Cardiac fibroblast (primary cell): Measurements from ENCODE around the gene DFFB.

Experiments used
- DNase-seq, 2 donors: peaks; one replicate each; pipeline versions ENCODE4 v3.0.0 to v3.0.0-alpha.2; 2010; ENCODE audit warnings: low read depth in 2 of 2
- H3K4me3 ChIP-seq, 2 donors: replicated peaks in 1 of 2; 1 replicate in 1 of 2; 2 replicates in 1 of 2; pipeline ENCODE4 v1.5.1; 2011; ENCODE audit warnings: low read depth in 2 of 2, low read length in 2 of 2, mild to moderate bottlenecking in 2 of 2, moderate library complexity in 1 of 2
- TF ChIP-seq, protein P1 (sequence below): IDR thresholded peaks from one replicate; pipeline ENCODE4 v1.5.1; 2011; ENCODE audit warnings: low read depth, mild to moderate bottlenecking, low read length, inconsistent platforms

DFFB gene

GRCh38 chr1:3842912-3843311 lies 14.4 kb upstream of the DFFB start:
- H3K4me3 ChIP-seq, result no peak overlapping the region
- no peak for DNase-seq
- TF ChIP-seq, protein P1, sequence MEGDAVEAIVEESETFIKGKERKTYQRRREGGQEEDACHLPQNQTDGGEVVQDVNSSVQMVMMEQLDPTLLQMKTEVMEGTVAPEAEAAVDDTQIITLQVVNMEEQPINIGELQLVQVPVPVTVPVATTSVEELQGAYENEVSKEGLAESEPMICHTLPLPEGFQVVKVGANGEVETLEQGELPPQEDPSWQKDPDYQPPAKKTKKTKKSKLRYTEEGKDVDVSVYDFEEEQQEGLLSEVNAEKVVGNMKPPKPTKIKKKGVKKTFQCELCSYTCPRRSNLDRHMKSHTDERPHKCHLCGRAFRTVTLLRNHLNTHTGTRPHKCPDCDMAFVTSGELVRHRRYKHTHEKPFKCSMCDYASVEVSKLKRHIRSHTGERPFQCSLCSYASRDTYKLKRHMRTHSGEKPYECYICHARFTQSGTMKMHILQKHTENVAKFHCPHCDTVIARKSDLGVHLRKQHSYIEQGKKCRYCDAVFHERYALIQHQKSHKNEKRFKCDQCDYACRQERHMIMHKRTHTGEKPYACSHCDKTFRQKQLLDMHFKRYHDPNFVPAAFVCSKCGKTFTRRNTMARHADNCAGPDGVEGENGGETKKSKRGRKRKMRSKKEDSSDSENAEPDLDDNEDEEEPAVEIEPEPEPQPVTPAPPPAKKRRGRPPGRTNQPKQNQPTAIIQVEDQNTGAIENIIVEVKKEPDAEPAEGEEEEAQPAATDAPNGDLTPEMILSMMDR, result no peak

DNA sequence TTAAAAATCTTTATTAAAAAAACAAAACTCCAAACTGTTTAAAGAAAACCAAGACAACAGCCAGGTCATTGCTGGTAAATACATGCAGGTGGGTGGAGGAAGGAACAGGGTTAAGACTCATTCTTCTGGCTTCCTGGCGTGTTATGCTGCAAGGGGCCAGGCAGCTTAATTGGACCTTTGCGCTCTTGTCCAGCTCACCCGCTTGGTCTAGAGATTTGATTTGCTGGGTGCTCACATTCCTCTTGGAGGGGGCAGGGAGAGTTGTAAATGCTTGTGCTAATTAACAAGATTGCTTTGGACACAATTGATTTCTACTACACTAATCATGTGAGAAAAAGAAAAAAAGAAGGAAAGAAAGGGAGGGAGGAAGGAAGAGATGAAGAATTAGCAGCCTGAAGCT lies 10.7 kb upstream of the DFFB start:
- no peak overlapping the region for H3K4me3 ChIP-seq
- TF ChIP-seq, protein P1, result no peak
- DNase-seq, result no peak

DNA sequence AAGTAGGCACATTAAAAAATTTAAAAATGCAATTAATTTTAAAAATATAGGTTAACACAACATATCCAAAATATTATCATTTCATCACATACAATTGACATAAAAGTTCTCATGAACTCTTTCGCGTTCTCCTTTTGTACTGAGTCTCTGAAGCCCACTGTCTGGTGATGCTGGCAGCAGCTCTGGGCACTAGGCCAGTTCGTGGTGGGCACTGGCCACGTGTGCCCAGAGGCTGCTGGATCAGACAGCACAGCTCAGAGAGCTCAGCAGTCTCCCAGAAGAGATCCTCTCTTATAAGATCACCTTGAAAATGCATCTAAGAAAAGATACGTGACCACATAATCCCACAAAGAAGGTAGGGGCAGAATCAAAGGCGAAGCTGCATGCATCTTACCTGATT lies 10.2 kb upstream of the DFFB start:
- TF ChIP-seq, protein P1, result no peak
- H3K4me3 ChIP-seq, result no peak overlapping the region
- DNase-seq, result no peak

GRCh38 chr1:3850857-3851256 lies 6.4 kb upstream of the DFFB start:
- DNase-seq, result no peak
- TF ChIP-seq, protein P1, result no peak
- H3K4me3 ChIP-seq, result no peak overlapping the region

DNA sequence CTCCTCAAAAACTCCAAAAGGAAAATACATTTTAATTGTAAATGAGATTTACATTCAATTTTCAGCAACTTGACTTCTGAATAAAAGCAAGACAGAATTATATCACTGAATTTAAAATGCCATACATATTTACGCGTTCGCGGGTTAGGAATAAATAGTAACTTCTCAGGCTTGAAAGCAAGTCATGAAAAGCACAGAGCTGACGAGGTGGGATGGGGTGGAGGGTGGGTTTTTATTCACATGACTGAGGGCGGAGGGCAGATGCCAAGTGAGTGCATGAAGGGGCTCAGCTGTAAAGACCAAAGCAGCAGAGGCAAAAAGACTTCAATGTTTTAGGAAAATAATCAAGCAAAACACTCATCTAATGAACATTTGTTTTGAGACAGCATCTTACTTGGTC lies 6.0 kb upstream of the DFFB start:
- no peak overlapping the region for H3K4me3 ChIP-seq
- no peak for DNase-seq
- TF ChIP-seq, protein P1, result no peak

- DNase-seq, result no peak
Observed at GRCh38 chr1:3852091-3852490, 5.2 kb upstream of the DFFB start.

More at GRCh38 chr1:3852091-3852490, 5.2 kb upstream of the DFFB start:
- H3K4me3 ChIP-seq, result no peak overlapping the region
- TF ChIP-seq, protein P1, result no peak
